ENCODE data around the gene MTCH2.
A peak's percentile ranks its signal among the peaks of the same experiment; 100 is the strongest.

MTCH2 gene

DNA sequence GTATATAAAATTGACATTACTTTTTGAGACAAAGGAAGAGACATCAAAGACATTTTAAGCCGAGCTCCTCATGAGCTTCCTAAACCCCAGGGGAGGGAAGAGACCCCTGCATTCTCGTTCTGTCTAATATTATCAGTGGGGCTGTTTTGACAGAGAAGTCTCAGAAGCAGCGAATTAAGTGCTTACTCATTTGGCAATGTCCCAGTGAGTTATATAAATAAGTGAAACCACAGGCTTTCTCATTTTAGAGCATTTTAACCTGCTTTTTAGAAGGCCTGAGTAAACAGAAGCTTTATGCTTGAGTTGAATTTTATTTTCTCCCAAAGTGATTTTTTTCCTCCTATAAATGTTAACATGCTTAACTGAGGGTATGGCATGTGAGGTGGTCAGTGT lies 24.9 kb downstream of the MTCH2 start:
- Histone ChIP-seq H3K27me3 (ENCODE audit: low read depth) (no peaks in the 10 kb centered on the region), H3K4me3 (no peak overlapping the region), H3K36me3 (replicated peaks) (peaks cover 45% of the 10 kb centered on the region), H3K4me1 (no peaks in the 10 kb centered on the region), H3K9me3 (no peaks in the 10 kb centered on the region)
- in situ Hi-C loops (cut with MboI; ENCODE audit: low sequenced_read_pairs): no loop called here
- no peak for DNase-seq (ENCODE audit: low spot score in 2 of 2)

DNA sequence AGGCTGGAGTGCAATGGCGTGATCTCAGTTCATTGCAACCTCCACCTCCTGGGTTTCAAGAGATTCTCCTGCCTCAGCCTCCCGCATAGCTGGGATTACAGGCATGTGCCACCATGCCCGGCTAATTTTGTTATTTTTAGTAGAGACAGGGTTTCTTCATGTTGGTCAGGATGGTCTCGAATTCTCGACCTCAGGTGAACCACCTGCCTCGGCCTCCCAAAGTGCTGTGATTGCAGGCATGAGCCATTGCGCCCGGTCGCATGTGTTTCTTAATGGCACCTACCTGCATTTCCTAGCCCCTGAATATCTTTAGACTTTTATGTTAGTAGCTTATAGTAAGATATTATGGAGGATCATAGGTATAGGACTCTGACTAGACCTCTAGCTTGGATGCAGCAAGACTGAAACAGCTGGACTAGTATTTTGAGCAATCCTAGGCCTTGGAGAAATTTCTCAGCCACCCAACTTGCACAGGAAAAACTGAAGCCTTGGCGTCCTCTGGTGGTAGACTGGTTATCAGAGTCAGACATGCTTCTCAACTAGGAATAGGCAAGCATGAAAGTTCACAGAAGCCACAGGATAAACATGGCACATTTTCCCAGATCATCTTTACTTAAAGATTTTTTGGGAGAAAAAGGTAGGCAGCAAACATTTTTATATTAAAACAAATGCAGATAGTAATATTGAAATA lies 25.5 kb downstream of the MTCH2 start:
- peak; percentile 21 to 47 for DNase-seq (ENCODE audit: low spot score in 2 of 2)
- peaks cover 39% of the 10 kb centered on the region for H3K36me3 ChIP-seq (replicated peaks)
- no peaks in the 10 kb centered on the region for H3K27me3 ChIP-seq (ENCODE audit: low read depth)
- H3K4me3 ChIP-seq: no peak overlapping the region
- no peaks in the 10 kb centered on the region for H3K4me1 ChIP-seq
- H3K9me3 ChIP-seq: no peaks in the 10 kb centered on the region
- in situ Hi-C loops (cut with MboI; ENCODE audit: low sequenced_read_pairs): no loop called here

DNA sequence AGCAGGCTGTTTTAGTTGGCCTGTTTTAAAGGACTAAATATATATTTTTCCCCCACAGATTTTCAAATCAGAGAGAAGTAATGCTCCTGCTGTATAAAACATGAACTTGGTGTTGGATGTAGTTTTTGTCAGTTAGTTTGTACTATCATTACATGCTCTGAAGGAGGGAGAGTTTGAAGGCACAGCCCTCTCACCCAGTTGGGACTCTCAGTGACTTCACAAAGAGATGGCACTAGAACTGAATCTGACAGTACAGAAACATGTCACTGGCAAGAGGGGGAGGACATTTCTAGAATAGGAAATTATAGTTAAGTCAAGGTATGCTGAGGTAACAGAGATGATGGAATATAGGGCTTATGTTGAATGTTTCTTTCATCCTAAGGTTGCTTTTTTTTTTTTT lies 27.1 kb downstream of the MTCH2 start:
- Histone ChIP-seq H3K36me3 (replicated peaks) (peaks cover 29% of the 10 kb centered on the region), H3K4me3 (no peak overlapping the region), H3K27me3 (ENCODE audit: low read depth) (no peaks in the 10 kb centered on the region), H3K4me1 (no peaks in the 10 kb centered on the region), H3K9me3 (no peaks in the 10 kb centered on the region)
- in situ Hi-C loops (cut with MboI; ENCODE audit: low sequenced_read_pairs): no loop called here
- DNase-seq (ENCODE audit: low spot score in 2 of 2): no peak

DNA sequence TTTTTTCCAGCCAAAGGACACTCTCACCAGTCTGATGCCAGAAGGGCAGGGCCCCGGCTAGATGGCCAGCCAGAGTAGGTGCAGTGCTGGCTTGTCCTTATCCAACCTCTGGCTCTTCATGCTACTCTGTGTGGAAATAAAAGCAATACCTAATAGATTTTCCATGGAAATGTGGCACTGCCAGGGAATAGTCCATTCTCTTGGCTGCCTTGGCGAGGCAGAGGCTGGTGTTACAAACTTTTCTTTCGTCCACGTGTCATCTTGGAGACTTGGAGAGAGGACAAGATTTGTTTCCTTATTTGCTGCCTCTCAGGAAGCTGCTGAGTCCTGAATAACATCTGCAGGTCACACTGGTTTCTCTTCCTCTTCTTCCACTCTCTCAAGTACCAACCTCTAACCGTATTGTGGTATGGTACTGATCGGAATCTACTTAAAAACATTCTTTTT lies 31.0 kb downstream of the MTCH2 start:
- no peaks in the 10 kb centered on the region for H3K4me1 ChIP-seq
- in situ Hi-C loops (cut with MboI; ENCODE audit: low sequenced_read_pairs): no loop called here
- H3K9me3 ChIP-seq: no peaks in the 10 kb centered on the region
- DNase-seq (ENCODE audit: low spot score in 2 of 2): no peak
- H3K4me3 ChIP-seq: no peak overlapping the region
- peaks cover 1% of the 10 kb centered on the region; the same call in 1 of the 2 replicates for H3K27me3 ChIP-seq (ENCODE audit: low read depth)
- H3K36me3 ChIP-seq (replicated peaks): no peaks in the 10 kb centered on the region

DNA sequence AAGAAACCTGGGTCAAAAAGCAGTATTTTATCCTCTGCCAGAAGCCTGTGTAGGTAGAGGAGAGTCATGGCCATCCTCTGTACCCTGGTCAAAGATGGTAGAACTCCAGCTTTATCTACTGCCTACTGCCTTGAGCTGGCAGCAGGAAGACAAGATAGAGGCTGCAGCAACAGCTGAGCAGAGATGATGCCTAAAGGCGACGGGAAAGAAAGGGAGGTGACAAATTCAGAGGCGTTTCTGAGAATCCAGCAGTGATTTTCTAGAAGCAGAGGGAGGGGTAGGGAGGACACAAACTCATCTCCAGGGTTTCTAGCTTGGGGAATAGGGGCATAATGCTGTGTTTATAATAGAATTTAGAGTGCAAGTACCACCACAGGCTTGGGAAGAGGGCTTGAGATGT lies 32.7 kb downstream of the MTCH2 start:
- Histone ChIP-seq H3K27me3 (ENCODE audit: low read depth) (peaks cover 3% of the 10 kb centered on the region; the same call in 1 of the 2 replicates), H3K9me3 (no peaks in the 10 kb centered on the region), H3K36me3 (replicated peaks) (no peaks in the 10 kb centered on the region), H3K4me1 (no peaks in the 10 kb centered on the region), H3K4me3 (no peak overlapping the region)
- DNase-seq (ENCODE audit: low spot score in 2 of 2): no peak
- in situ Hi-C loops (cut with MboI; ENCODE audit: low sequenced_read_pairs): no loop called here

DNA sequence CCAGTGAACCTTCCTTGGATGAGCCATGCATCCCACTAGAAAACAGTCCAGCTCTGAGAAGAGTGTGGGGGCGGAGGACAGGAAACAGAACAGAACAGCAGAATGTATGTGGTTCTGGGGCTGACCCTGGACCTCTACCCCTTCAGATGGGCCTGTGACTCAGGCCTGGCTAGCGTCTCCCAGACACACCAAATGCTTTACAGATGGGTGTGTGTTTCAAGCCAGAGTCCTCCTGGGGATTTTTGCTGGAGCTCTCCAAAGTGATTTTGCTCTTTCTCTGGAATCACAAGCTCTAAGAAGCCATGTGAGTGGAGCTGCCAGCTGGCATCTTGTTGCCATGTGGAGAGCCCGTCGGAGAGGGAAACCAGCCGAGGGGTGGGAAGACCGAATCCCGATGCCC lies 35.0 kb downstream of the MTCH2 start:
- Histone ChIP-seq H3K9me3 (no peaks in the 10 kb centered on the region), H3K4me1 (no peaks in the 10 kb centered on the region), H3K4me3 (no peak overlapping the region), H3K36me3 (replicated peaks) (no peaks in the 10 kb centered on the region), H3K27me3 (ENCODE audit: low read depth) (peaks cover 3% of the 10 kb centered on the region; the same call in 1 of the 2 replicates)
- in situ Hi-C loops (cut with MboI; ENCODE audit: low sequenced_read_pairs): no loop called here
- no peak for DNase-seq (ENCODE audit: low spot score in 2 of 2)

DNA sequence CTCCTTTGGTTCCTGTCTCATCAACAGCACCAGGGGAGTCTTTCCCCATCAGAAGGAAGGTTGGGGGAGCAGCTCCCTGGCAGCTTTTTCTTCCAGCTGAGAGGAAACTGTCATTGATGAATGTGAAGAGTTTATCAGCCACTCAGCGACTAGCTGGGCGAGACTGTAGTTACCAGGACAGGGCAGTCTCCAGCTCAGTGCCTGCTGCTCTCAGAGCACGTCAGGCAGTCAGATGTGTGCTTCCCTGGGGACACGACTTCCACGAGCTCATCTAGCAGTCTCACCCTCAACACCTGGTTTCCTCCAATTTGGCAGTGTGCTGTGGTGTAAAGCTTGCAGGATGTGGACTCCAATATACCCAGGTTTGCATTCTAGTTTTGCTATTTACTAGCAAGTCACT lies 35.6 kb downstream of the MTCH2 start:
- no peaks in the 10 kb centered on the region for H3K4me1 ChIP-seq
- no peak overlapping the region for H3K4me3 ChIP-seq
- H3K36me3 ChIP-seq (replicated peaks): no peaks in the 10 kb centered on the region

DNA sequence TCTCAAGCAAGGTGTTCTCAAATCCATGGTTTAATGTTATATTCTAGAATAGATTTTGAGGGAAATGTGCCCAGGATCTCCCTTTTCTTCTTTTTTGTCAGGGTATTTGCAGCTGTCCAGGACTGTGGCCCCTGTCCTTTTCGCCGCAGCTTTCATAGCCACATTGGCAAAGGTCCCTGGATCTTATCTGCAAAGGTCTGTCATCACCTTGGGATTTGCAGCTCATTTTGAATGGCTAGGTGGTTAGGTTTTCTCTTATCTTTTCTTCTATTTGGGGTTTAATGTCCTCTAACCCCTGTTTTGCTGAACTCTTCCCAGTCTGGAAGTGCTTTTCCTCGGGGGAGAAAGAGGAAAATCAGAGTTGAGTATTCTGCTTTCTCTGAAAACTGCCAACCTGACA lies 36.4 kb downstream of the MTCH2 start:
- H3K9me3 ChIP-seq: no peaks in the 10 kb centered on the region
- H3K36me3 ChIP-seq (replicated peaks): no peaks in the 10 kb centered on the region
- DNase-seq (ENCODE audit: low spot score in 2 of 2): no peak
- no peak overlapping the region for H3K4me3 ChIP-seq
- peaks cover 3% of the 10 kb centered on the region; the same call in 1 of the 2 replicates for H3K27me3 ChIP-seq (ENCODE audit: low read depth)
- in situ Hi-C loops (cut with MboI; ENCODE audit: low sequenced_read_pairs): no loop called here
- no peaks in the 10 kb centered on the region for H3K4me1 ChIP-seq

More for the DNA sequence above, 35.6 kb downstream of the MTCH2 start:
- Histone ChIP-seq H3K27me3 (ENCODE audit: low read depth) (peaks cover 3% of the 10 kb centered on the region; the same call in 1 of the 2 replicates), H3K9me3 (no peaks in the 10 kb centered on the region)
- in situ Hi-C loops (cut with MboI; ENCODE audit: low sequenced_read_pairs): no loop called here
- no peak for DNase-seq (ENCODE audit: low spot score in 2 of 2)

DNA sequence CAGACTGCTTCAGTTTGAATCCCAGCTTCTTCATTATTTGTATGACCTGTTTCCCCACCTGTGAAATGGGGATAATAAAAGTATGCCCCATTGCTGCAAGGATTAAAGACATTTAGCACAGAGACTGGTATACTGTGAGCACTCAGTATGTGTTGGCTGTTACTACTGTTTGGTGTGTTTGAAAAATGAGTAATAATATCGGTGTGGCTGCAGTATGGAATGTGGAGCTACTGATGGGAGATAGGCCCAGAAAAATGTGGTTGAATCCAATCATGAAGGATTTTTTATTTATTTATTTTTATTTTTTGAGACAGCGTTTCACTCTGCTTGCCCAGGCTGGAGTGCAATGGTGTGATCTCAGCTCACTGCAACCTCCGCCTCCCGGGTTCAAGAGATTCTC lies 39.1 kb downstream of the MTCH2 start:
- Histone ChIP-seq H3K4me1 (no peaks in the 10 kb centered on the region), H3K4me3 (no peak overlapping the region), H3K27me3 (ENCODE audit: low read depth) (peaks cover 3% of the 10 kb centered on the region; the same call in 1 of the 2 replicates), H3K9me3 (no peaks in the 10 kb centered on the region), H3K36me3 (replicated peaks) (no peaks in the 10 kb centered on the region)
- in situ Hi-C loops (cut with MboI; ENCODE audit: low sequenced_read_pairs): no loop called here
- no peak for DNase-seq (ENCODE audit: low spot score in 2 of 2)

DNA sequence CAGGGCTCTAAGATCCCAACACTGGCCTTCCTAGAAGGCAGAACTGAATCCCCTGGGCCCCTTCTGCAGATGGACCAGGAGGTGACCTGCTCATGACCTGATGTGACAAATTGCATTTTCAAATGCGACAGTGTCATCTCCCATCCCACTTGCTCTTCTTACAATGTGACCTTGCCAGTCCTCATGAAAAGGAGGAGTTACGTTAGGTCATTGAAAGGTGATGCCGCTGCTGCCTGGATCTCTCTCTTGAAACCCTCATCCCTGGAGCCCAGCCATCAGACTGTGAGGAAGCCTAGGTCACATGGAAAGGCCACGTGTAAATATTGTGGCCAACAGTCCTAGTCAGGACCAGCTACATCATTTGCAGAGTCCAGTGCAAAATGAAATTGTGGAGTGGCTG lies 42.5 kb downstream of the MTCH2 start:
- no peak for DNase-seq (ENCODE audit: low spot score in 2 of 2)
- no peaks in the 10 kb centered on the region for H3K27me3 ChIP-seq (ENCODE audit: low read depth)
- H3K9me3 ChIP-seq: no peaks in the 10 kb centered on the region
- no peaks in the 10 kb centered on the region for H3K4me1 ChIP-seq
- H3K36me3 ChIP-seq (replicated peaks): no peaks in the 10 kb centered on the region
- no peak overlapping the region for H3K4me3 ChIP-seq
- in situ Hi-C loops (cut with MboI; ENCODE audit: low sequenced_read_pairs): no loop called here

DNA sequence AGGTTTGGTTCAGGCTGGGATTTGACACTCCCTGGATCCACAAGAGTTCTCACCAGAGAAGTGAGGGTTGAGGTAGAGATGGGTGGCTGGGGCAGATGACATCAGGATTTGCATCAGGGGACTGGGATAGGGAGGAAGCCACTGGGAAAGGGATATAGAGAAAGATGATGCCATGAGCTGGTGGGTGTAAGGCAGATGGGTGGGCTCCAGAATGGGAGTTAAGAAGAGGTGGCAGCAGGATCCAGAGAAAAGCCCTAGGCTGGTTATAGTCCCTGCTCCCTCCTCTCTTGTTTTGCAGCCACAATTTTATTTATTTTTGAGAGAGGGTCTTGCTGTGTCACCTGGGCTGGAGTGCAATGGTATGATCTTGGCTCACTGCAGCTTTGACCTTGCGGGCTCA lies 46.4 kb downstream of the MTCH2 start:
- in situ Hi-C loops (cut with MboI; ENCODE audit: low sequenced_read_pairs): no loop called here
- Histone ChIP-seq H3K4me3 (no peak overlapping the region), H3K9me3 (no peaks in the 10 kb centered on the region), H3K4me1 (no peaks in the 10 kb centered on the region), H3K36me3 (replicated peaks) (no peaks in the 10 kb centered on the region), H3K27me3 (ENCODE audit: low read depth) (peaks cover 4% of the 10 kb centered on the region; the same call in 1 of the 2 replicates)
- no peak for DNase-seq (ENCODE audit: low spot score in 2 of 2)

DNA sequence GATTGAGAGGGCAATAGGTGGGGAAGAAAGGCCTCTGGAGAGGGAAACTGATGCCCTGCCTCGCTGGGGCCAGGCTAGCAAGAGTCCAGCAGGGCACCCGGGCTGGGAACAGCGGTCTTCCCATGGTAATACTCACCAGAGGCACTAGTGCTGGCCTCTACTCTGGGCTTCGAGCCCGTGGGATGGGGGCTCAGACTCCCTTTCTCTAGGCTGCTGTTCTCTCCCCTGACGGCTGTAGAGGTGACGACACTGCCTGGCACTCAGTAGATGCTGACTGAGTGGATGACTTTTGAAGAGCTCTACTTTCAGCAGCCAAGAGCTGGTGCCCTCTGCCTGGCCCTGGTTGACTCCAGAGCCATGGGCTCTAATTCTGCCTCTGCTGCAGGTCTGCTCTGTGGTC lies 47.3 kb downstream of the MTCH2 start:
- Histone ChIP-seq H3K4me3 (no peak overlapping the region), H3K36me3 (replicated peaks) (no peaks in the 10 kb centered on the region), H3K4me1 (no peaks in the 10 kb centered on the region), H3K27me3 (ENCODE audit: low read depth) (peaks cover 4% of the 10 kb centered on the region; the same call in 1 of the 2 replicates), H3K9me3 (no peaks in the 10 kb centered on the region)
- in situ Hi-C loops (cut with MboI; ENCODE audit: low sequenced_read_pairs): no loop called here
- no peak for DNase-seq (ENCODE audit: low spot score in 2 of 2)

DNA sequence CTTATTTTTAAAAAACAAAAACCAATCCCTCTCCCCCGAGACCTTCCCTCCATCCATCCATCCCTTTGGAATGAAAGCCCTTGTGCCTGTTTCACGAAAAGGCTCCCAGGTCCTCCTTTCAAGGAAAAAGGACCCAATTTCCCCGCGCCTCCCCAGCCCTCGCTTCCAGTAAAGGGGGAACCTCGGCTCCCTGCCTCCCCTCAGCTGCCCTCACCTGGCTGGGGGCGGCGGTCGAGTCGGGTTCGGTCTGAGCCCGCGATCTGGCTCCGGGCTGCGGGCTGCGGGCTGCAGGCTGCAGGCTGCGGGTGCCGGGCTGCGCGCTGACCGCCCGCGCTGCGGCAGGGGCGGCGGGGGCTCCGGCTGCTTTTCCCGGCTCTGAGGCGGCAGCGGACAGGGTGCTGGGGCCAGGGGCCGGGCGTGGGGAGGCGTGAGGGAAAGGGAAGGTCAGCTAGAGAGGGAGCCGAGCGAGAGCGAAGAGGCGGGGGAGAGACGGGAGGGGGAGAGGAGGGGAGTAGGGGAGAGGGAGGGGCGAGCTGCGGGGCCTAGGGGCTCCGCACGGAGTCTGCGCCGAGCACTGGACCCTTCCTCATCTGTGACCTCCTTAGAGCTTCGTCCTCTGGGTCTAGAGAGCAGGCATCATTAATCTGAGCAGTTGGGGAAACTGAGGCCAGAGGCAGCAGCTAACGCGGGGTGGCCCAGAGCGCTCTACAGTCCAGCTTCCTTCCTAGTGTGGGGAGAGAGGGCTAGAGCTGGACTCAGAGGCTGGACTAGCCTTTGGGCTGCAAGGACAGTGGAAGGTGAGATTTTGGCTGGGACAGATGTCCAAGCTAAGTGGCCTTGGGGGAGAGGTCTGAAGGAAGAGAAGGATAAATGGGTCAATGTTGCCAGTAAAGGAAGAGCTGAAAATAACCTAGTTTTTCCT lies 48.2 kb downstream of the MTCH2 start, which contains the start of gene C1QTNF4:
Gene C1QTNF4 (minus strand): TSS at position 478 of the 922 bp plus-strand sequence. CDS start 3,601 bp downstream, outside the sequence.
- Histone ChIP-seq H3K36me3 (replicated peaks) (no peaks in the 10 kb centered on the region), H3K27me3 (ENCODE audit: low read depth) (peaks cover 4% of the 10 kb centered on the region; the same call in 1 of the 2 replicates), H3K4me3 (no peak within 1 kb of the TSS), H3K9me3 (no peaks in the 10 kb centered on the region), H3K4me1 (no peaks in the 10 kb centered on the region)
- DNase-seq (ENCODE audit: low spot score in 2 of 2): no peak
- in situ Hi-C loops (cut with MboI; ENCODE audit: low sequenced_read_pairs): no loop called here

DNA sequence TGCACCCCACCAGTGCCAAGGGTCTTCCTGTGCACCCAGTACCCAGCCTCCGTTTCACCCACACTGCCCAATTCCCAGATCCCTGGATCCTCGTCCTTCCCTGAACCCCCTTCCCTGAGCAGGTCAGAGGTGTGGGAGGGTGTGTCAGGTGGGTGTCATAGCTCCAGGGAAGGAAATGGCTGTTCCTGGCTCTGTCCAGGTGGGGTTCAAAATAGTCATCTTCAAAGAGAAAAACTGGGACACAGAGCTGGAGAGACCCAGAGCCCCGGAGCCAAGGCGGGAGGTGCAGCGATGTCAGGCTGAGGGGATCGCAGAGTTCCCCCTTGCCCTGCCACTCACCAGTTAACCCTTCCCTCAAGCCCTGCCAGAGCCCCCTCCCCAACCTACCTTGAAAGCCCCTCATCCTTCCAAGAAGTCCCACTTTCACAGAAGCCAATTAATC lies 48.8 kb downstream of the MTCH2 start:
- H3K4me1 ChIP-seq: no peaks in the 10 kb centered on the region
- DNase-seq (ENCODE audit: low spot score in 2 of 2): no peak
- no peaks in the 10 kb centered on the region for H3K36me3 ChIP-seq (replicated peaks)
- H3K27me3 ChIP-seq (ENCODE audit: low read depth): peaks cover 4% of the 10 kb centered on the region; the same call in 1 of the 2 replicates
- H3K9me3 ChIP-seq: no peaks in the 10 kb centered on the region
- in situ Hi-C loops (cut with MboI; ENCODE audit: low sequenced_read_pairs): no loop called here
- H3K4me3 ChIP-seq: no peak overlapping the region

All from HAP-1 (cell line).